GM12872 (cell line): Measurements from ENCODE around the gene MITD1.

ENCODE experiments used
- TF ChIP-seq, protein P1 (sequence below): IDR thresholded peaks from 3 replicates; pipeline ENCODE4 v1.5.1; 2011; ENCODE audit warnings: low read depth, mild to moderate bottlenecking, low read length, moderate library complexity; ENCODE audit not compliant: insufficient read depth

The MITD1 gene

DNA sequence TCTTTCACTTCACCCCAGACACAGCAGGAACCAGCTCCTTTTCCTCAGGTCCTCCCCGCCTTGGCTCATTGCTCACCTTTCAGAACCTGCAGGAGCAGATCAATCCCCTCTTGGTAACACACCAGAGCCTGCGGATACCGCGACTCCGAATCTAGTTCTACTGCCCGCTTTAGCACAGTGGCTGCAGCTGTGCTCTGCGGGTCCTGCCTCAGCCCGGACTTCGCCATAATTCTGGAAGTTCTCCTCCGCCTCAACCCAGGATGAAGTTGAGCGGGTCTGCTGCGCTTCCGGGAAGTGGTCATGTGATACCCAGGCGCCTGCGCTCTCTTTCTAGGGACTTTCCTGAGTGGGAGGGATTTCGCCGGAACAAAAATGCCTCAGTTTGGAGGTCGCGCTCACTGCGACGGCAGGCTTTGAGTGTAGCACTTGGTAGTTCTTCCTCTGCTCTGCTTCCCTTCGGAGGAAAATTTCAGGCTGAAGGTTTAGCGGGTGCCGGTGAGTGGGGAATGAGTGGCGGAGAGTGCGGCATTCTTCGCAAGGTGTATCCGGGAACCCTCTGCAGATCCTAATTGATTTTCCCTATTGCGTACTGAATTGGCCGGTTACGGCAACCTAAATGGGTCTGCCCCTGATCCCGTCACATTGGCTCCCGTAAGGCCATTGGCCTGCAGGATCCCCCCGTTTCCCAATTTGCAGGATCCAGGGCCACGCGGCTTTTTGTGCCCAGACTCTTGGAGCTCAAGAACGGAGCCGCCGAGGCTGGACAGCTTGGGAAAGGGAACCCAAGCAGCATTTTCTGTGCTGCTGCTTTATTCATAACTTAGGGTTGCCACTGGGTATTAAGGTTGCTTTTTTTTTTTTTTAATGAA, at the start of gene MITD1, which contains the start of gene MRPL30:
Gene MITD1, minus strand, starts transcription at position 304 of the 869 bp plus-strand sequence. Its CDS starts 77 bp downstream, at position 227.
Gene MRPL30, plus strand, starts transcription at position 430 of the 869 bp plus-strand sequence. CDS start 5,020 bp downstream, outside the sequence.
- TF ChIP-seq, protein P1, sequence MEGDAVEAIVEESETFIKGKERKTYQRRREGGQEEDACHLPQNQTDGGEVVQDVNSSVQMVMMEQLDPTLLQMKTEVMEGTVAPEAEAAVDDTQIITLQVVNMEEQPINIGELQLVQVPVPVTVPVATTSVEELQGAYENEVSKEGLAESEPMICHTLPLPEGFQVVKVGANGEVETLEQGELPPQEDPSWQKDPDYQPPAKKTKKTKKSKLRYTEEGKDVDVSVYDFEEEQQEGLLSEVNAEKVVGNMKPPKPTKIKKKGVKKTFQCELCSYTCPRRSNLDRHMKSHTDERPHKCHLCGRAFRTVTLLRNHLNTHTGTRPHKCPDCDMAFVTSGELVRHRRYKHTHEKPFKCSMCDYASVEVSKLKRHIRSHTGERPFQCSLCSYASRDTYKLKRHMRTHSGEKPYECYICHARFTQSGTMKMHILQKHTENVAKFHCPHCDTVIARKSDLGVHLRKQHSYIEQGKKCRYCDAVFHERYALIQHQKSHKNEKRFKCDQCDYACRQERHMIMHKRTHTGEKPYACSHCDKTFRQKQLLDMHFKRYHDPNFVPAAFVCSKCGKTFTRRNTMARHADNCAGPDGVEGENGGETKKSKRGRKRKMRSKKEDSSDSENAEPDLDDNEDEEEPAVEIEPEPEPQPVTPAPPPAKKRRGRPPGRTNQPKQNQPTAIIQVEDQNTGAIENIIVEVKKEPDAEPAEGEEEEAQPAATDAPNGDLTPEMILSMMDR: no peak

DNA sequence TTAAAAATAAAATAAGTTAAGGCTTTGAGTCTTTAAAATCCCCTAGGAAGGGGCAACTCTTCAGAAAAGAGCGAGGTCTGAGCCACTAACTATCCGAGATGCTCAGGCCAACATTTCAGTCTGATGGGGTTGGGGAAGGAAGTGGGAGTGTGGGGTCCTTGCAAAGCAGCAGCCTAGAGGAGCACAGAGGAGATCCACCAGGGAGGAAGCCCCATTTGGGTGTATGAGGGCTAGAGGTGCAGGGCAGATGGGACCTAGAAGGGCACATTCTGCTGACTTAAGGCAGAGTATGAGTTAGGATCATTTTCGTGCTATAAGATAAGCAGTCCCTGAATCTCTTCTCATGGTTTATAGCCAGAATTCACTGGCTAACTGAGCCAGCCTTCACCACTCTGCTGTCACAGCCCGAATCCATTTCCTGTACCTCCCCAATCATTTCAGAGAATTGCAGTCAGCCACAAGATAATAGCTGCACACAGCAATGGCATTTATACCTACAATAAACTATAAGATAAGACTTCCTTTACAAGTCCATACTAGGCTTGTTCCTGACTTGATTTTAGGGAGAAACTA, 37.2 kb upstream of the MITD1 start:
- TF ChIP-seq, protein P1: no peak

DNA sequence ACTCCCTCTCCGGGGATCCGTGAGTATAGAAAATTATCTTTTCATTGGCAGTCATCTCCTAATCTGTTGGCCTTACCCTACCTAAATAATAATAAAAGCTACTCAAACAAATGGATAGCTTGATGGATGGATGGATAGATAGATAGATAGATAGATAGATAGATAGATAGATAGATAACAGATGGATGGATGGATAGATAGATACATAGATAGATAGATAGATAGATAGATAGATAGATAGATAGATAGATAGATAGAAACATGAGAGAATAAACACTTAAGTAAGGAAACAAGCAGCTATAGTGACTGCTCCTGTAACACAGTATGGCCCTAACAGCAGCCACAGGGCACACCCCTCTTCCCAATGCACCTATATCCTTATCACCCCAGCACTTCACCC, 35.2 kb upstream of the MITD1 start:
- TF ChIP-seq, protein P1: no peak

DNA sequence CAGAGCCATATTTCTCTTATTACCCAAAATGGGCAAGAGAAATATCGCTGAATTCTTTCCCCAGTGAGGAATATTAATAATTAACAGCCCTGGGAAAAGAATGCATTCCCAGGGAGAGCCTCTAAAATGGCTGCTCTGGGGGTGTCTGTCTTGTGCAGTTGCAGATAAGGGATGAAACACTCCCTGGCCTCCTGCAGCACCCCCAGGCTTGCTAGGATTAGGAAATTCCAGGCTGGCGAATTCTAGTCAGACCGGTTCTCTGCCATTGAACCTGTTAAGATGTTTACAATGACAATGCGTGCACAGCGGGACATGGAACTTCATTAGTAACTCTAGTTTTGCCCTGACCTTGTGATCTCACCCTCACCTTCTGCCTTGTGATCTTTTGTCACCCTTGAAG, 24.6 kb upstream of the MITD1 start:
- TF ChIP-seq, protein P1: no peak

DNA sequence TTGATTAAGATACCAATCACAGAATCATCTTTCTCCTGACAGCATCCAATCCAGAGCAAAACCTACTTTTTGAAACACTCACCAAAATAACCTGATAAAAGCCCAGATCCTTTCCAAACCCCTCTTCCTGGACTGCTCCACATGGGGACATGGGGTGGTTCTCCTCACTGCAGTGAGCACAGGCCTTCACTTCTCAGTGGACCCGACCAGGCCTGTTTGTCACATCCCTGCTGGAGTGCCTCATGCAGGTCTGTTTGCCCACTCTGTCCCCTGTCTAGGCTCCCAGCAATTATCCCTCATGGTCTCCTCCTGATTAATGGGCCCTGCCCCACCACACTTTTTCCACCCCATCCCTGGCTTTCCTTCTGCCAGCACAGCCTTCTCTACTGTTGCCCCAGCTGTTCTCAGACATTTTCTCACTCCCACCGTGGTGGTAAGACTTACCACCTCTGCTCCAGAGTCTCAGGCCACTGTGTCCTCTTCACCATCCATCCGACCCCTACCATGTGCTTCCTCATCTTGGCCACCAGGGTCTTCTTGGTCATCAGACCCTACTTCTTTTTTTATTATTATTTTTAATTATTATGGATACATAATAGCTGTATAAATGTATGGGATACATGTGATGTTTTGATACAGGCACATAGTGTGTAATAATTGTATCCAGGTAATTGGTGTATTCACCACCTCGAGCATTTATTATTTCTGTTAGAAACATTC, 21.3 kb upstream of the MITD1 start:
- TF ChIP-seq, protein P1: no peak

DNA sequence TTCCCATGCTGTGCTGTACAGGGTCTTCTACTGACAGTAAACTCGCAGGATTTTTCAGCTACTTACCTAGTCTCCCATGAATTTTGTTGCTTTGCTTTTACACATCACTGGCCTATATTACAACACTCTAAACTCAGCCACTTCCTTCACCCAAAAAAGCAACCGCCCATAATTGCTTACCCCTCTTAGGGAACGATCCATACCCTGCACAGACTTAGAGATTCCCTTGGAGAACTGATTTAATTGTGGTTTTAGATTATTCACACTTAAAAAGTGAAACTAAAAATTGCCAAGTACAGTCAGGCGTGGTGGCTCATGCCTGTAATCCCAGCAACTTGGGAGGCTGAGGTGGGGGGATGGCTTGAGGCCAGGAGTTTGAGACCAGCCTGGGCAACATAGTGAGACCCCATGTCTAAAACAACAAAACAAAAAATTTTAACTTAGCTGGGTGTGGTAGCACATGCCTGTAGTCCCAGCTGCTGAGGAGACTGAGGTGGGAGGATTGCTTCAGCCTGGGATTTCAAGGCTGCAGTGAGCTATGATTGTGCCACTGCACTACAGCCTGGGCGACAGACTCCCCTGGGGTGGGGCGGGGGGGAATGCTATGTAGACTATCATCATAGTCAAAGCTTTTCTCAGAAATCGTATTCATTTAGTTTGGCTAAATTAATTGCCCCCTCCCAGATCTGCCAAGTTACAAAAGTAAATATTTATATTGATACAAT, 19.4 kb upstream of the MITD1 start:
- TF ChIP-seq, protein P1: no peak
